GM18951 (cell line): ENCODE measurements around the gene ACOT11.
"Not testable (repeated sequence)": the region's sequence is repeated elsewhere in the genome, so short reads cannot be mapped to it uniquely, and the experiment has no call there.

Source experiments
- POLR2A ChIP-seq: IDR thresholded peaks from 4 replicates; pipeline ENCODE4 v1.6.1; 2011; ENCODE audit warnings: mild to moderate bottlenecking; ENCODE audit not compliant: insufficient read length, insufficient read depth; ENCODE audit errors: extremely low read depth
- in situ Hi-C: fragments of 300-500 bp; cut with MboI; formaldehyde crosslinking; loops from one replicate; pipeline ENCODE4 v1.12.0; 2022; ENCODE audit warnings: low sequenced_read_pairs, mixed read lengths, inconsistent platforms; ENCODE audit not compliant: unreplicated experiment

Gene ACOT11

GRCh38 chr1:54547601-54548388, at the start of gene ACOT11:
Gene ACOT11, plus strand, starts transcription at chr1:54548228. Its CDS starts 82 bp downstream, at chr1:54548310.
- in situ Hi-C loops = no loop called here
- no peak for TF ChIP-seq POLR2A

GRCh38 chr1:54498383-54499096, 49.5 kb upstream of the ACOT11 start:
- in situ Hi-C loops = loop anchor here (25.0 kb wide), 1 partner anchor 636 kb away; no protein-coding TSS in a partner anchor
- no peak for TF ChIP-seq POLR2A

- TF ChIP-seq POLR2A = no peak
- in situ Hi-C loops = loop anchor here (25.0 kb wide), 1 partner anchor 637 kb away; no protein-coding TSS in a partner anchor
These were observed 49.0 kb upstream of the ACOT11 start for GRCh38 chr1:54499097-54499359.

- in situ Hi-C loops = loop anchor here (25.0 kb wide), 1 partner anchor 637 kb away; no protein-coding TSS in a partner anchor
- TF ChIP-seq POLR2A = no peak
These were observed 48.5 kb upstream of the ACOT11 start for GRCh38 chr1:54499360-54500106.

- TF ChIP-seq POLR2A = no peak
- in situ Hi-C loops = no loop called here
These were observed 48.0 kb upstream of the ACOT11 start for GRCh38 chr1:54500107-54500431.

- in situ Hi-C loops = no loop called here
- TF ChIP-seq POLR2A = no peak
These were observed 46.2 kb upstream of the ACOT11 start for GRCh38 chr1:54501849-54502248.

- in situ Hi-C loops = no loop called here
- no peak for TF ChIP-seq POLR2A
These were observed 45.7 kb upstream of the ACOT11 start for GRCh38 chr1:54502342-54502741.

GRCh38 chr1:54506594-54506993, 41.4 kb upstream of the ACOT11 start:
- in situ Hi-C loops = no loop called here
- TF ChIP-seq POLR2A = no peak

GRCh38 chr1:54507033-54507870, 40.8 kb upstream of the ACOT11 start:
- TF ChIP-seq POLR2A = no peak
- in situ Hi-C loops = no loop called here

- TF ChIP-seq POLR2A = no peak
- in situ Hi-C loops = no loop called here
These were observed 37.2 kb upstream of the ACOT11 start for GRCh38 chr1:54510715-54511270.

- in situ Hi-C loops = not testable (repeated sequence)
These were observed 34.0 kb upstream of the ACOT11 start for GRCh38 chr1:54513921-54514580.

- TF ChIP-seq POLR2A = no peak
These were observed 31.6 kb upstream of the ACOT11 start for GRCh38 chr1:54516249-54516920.

More at GRCh38 chr1:54516249-54516920, 31.6 kb upstream of the ACOT11 start:
- in situ Hi-C loops = no loop called here
